NCI-H1105 treated with DMSO at 0.1 percent for 48 hours (cell line): Measurements from ENCODE around the gene ATL3.
"Not testable (repeated sequence)": the region's sequence is repeated elsewhere in the genome, so short reads cannot be mapped to it uniquely, and the experiment has no call there.

Experiments
- DNase-seq: peaks from one replicate; lab custom pipeline; 2025; lab: John Stamatoyannopoulos, UW

The ATL3 gene

DNA sequence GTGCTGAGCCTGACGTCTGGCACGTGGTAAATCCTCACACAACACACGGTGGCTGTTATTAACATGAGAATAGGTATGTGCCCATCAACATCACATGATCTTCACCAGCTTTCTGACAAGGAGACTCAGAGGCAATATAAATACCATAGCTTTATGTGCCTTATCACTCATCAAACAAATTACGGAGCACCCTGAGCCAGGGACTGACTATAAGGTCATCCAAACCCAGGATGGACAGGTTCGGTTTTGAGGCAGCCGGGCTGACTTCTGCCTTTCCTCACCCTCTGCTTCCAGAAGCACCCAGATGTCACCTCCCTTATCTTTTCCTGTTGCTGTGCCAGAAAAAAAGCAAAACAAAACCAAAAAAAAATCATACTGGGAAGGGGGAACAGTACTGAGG is 51.2 kb downstream of the ATL3 start:
- no peak for DNase-seq

DNA sequence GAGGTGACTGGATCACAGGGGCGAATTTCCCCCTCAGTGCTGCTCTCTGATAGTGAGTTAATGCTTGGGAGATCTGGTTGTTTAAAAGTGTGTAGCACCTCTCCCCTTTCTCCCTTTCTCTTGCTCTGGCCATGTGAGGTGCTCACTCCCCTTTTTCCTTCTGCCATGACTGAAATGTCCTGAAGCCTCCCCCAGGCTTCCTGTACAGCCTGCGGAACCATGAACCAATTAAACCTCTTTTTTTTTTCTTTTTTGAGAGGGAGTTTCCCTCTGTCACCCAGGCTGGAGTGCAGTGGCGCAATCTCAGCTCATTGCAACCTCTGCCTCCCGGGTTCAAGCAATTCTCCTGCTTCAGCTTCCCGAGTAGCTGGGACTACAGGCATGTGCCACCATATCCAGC is 53.5 kb downstream of the ATL3 start:
- not testable (repeated sequence) for DNase-seq

DNA sequence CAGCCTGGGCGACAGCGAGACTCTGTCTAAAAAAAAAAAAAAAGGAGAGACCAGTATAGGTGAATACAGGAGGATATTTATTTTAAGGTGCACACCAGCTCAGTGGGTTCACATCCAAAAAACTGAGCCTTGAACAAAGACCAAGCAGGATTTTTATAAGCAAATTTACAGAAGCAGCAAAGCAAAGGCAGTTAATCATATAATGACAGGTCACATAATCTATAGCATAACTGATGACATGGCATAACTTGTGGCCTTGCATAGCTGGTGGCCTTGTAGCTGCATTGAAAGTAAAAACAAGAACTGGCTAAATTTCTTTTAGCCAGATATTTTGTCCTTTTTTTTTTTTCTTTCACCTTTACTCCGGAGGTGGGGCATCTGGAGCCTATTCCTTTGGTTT is 54.2 kb downstream of the ATL3 start:
- no peak for DNase-seq

DNA sequence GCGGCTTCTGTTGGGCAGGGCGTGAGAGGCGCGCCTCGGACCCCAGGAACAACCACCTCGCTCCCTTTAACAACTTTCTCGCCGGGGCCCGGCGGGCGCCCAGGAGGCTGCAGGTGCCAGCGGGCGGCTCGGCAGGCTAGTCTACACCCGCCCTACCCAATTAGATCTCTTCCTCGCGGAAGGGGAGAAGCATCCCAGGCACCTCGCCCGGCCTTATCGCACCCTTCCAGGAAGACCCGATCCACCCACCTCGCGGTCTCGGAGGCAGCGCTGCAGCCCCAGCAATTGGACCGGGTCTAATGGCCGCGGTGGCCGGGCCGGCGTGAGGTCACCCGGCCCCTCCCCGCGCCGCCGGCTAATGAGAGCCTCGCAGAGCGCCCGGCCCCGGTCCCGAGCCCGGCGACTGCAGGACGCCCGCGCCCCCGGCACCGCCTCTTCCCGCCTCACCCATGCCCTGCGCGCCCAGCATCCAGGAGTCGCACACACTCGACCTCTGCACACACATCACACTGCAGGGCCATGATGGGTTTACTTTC is 57.0 kb downstream of the ATL3 start, which contains the start of gene PLAAT3:
Gene PLAAT3, minus strand, starts transcription at position 298 of the 536 bp plus-strand sequence. CDS start 419 bp downstream, outside the sequence.
- DNase-seq, result peak; percentile 62

DNA sequence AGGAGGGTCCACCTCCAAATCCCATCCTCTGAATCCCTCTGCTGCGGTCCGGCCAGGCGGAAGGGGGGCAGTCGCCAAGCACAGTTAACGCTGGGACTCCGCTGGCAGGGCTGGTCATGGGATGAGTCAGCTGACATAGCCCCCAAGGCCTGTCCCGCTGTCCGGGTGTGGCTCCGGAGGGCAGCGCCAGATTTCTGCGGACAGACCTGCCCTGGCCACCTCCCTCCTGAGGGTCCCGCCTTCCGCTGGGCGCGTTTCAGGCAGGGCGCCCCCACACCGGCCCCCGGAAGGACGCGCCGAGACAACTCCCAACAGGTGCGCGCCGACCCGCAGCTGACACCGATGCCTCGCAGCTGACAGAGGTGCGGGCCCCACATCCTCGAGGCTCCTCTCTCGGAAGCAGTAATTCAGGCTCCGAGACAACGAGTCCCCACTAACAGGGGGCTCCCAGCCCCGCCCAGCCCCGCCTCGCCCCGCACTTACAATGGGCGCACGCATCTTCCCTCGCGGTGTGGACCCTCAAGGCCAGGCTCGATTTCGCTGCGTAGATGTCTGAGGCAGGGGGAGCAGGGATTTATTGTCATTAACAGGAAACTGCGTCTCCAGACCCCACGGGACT is 57.5 kb downstream of the ATL3 start:
- DNase-seq, result peak; percentile 17

DNA sequence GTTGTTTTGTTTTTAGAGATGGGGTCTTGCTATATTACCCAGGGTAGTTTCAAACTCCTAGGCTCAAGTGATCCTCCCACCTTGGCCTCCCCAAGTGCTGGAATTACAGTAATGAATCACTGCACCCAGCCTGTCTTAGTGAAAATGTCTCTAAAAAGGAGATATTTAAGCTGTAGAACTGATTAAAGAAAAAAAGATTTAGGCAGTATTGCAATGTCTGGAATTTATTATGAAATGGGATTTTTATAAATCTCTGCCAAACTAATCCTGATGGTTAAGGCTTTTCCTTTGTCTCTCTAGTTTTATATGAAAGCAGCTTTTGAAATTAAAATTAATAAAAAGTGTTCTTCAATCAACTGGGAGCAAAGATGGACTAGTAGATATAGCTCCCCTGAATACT is 59.0 kb downstream of the ATL3 start:
- DNase-seq, result no peak

DNA sequence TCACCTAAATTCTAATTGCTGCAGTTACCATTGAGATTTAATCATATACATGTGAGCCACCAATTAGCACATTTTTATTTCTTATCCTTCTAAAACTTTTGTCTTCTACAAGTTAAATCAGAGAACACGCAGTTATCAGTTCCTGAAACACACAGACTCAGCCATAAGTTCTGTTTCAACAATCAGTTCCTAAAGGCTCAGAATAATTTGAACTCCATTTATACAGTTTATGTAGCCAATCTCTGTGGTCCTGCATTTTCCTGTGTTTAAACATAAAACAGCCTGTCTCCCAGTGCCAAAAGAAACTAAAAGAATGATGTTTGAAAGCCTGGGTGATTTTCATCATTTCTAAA is 59.8 kb downstream of the ATL3 start:
- DNase-seq, result no peak

DNA sequence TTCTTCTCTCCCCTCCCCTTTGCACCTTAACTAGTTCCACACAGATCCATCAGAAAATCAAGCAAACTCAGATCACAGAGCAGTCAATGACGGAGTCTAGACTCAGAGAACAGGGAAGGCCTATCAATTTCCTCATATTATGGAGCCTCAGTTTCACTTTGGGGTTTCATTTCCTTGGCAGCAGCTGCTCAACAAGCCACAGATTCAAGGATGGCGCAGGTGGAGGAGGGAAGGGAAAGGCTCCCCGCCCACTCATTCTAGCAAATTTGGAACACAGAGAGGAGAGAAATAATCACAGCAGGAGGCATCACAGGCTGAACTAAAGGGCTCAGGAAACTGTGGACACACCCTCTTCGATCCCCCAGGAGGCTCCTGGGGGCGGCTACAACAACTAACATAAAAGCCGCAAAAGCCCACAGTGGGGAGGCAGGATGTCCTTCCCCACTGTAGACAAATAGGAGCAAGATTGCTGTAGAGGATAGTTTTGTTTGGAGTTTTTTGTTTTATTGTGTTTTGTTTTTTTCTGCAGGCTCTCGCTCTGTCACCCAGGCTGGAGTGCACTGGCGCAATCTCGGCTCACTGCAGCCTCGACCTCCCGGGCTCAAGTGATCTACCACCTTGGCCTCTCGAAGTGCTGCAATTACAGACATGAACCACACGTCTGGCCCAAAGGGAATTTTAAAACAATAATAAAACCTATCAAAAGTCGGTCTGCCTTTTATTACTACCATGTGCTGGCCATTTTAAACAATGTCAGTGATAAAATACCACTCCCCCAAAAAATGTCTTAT is 60.4 kb downstream of the ATL3 start:
- DNase-seq, result no peak

DNA sequence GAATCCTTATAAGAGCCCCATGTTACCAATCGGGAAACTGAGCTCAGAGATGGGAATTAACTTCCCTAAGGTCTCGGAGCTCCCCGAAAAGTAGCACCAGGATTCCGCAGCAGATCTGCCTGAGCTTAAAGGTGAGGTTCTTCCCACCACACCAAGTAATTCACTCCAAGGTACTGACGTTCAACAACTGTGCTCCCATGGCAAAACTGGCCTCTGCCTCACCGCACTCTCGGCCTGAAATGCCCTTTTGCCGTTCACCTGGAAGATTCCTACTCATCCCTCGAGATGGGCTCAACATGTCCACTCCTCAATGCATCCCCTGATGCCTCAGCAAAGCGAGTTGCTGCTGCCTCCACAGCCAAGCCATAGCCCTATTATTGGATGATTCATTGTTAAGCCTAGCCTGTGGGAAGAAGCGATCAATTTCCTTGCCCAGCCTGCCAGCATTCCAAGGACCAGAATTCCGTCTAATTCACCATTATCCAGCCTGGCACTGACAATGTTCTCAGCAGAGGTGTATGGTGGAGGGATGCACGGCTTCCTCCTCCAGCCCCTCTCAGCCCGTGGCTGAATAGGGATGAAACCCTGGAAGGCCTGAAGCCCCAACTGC is 61.1 kb downstream of the ATL3 start:
- no peak for DNase-seq

DNA sequence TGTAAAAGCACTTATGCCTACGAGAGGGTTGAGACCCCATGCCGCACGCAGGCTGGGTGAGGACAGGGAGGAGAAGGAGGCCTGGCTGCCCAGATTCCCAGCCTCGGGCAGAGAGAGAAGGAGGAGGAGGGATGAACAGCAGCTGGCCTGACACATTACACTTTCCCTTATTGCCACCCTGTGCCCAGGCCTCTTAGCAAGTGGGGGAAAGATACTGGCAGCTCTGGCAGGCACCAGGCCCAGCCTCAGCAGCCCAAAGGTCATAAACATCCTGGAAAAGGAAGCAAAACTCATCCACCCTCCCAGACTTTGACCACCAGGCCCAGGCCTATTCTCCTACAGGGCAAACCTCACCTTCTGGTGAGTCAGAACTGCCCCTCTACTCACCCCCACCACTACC is 61.6 kb downstream of the ATL3 start:
- no peak for DNase-seq

DNA sequence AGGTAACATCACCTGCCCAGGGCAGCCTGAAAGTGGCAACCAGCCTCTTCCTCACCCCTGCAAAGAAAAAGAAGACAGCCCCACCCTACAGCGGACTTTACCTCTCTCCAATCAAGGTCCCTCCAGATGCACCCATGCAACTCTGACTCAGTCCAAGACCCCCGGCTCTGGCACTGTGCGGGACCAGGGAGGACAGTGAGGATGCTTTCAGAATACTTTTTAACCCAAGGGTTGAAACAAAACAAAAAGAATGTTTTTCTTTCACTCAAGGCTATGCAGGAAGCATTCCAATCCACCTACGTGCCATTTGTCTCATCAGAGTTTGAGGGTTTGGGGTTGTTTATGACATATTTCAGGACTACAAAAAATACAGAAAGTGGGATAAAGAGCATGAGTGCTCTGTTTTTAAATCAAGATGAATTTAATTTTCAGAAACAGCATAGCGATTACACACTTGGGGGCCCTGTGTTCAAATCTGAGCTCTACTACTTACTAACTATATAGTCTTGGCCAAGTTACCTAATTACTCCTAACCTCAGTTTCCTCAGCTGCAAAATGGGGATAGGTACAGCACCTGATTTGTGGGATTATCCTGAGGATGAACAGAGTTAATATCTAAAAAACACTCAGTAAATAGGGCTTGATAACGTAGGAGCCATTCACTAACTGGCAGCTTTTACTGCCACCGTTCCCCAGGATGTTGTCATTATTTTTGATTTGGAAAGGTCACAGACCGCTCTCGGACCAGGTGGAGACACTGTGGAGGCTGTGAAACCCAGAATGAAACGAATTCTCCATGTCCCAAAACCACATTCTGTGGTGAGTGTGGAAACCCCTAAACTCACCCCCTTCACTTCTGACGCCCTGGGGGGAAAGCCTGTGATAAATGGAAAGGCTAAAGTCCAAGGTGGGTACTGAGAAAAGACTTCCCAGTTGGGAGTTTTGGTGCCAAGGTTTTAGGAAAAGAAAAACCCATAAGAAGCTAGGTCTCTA is 62.5 kb downstream of the ATL3 start:
- DNase-seq, result no peak

DNA sequence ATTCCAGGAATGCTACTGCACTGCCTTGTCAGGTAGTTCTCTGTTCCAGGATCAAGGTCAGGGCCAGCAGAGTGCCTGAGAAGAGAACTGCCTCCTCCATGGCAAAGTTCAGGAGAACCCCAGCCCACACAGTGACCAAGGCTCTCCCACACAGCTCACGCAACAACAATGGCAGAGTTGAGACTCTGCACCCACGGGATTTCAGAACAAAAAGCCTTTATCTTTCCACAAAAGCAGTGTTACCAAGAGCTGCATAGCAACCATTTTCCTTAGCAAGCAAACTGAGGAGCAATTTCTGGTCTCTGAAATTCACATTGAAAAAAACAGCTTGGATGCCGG is 68.0 kb downstream of the ATL3 start:
- DNase-seq, result no peak

DNA sequence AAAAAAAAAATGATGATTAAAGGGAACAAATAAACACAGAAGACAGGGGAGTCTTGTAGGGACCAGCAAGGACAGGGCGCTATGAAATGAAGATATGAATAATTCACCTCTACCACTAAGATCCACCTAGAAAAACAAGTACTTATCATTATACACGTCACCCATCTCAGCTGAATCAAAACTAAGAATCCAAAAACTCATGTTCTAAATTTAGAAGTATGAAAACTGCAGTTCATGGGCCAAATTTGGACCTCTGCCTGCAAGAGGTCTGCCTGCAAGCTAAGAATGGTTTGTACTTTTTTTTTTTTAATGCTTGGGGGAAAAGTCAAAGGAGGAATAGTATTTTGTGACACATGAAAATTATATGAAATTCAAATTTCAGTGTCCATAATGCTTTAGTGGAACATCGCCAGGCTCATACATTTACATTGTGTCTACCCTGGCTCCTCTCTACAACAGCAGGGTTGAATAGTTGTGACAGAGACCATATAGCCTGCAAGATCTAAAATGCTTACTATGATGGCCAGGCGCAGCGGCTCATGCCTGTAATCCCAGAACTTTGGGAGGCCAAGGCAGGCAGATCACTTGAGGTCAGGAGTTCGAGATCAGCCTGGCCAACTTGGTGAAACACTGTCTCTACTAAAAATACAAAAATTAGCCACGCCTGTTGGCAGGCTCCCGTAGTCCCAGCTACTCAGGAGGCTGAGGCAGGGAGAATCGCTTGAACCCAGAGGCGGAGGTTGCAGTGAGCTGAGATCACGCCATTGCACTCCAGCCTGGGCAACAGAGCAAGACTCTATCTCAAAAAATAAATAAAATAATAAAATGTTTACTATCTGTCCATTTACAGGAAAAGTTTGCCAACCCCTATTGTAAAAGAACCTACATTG is 68.6 kb downstream of the ATL3 start:
- DNase-seq, result not testable (repeated sequence)

DNA sequence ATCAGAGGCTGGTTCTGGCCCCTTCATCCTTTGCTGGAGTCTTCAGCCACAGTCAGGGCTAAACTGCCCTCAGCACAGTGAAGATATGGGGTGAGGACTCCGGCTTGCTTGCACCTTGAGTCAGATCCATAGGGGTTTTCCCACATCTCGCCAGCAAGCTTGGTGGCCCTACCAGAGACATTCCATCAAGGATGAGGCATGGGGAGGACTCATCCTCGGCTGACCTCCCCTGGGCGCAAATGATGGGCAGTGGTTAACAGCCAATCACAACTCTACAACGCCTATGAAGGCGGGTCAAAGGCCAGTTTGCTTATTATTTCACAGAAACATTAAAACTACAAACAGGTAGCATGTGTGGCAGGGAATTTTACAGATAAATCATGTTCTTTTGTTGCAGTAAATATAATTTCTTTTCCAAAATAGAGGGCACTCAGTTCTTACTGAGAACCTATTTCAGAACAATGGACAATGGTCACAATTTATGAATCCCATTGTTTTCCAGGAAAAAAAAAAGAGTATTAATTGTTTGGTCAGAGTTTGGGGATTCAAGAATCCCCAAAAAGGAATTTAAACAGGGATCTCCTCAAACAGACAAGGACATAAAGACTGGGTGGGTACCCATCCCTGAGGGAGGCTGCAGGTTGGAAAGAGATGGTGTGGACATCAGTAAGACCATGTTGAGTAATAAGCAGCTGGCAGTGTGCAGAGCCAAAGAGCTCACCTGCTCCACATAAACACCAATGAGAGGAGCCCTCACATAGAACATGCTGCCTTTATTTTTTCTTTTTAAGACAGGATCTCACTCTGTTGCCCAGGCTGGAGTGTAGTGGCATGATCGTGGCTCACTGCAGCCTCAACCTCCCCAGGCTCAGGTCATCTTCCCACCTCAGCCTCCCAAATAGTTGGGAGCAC is 71.7 kb downstream of the ATL3 start:
- DNase-seq, result no peak

DNA sequence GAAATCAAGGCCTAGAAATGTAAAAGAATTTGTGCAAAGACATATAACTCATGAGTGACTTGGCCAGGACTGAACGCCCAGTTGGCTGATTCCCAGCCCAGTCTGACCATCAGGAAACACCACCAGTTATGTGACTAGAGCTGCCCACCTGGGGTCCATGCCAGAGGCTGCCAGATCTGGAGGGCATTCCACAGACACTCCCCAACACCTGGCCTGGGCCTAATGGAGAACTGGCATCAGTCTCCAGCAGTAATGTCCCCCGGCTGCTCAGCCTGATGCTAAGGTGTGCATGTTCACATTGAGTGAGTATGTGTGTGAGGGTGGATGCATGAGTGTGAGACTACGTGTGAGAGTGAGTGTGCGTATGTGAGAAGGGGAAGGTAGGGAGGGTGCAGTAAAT is 72.6 kb downstream of the ATL3 start:
- no peak for DNase-seq

DNA sequence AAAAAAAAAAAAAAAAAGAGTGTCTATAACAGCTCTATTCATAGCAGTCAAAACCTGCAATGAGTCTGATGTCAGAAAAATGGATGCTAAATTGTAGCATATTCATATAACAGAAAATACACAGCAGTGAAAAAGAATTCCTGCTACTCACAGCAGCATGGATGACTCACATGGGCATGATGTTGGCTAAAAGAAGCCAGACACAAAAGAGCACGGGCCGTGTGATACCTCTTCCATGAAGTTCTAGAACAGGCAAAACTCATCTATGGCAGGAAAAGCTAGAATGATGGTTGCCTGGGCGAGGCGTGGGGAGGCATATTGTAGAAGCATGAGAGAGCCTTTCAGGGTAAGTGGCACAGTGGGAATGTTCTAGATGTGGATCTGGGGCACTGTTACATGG is 75.9 kb downstream of the ATL3 start:
- DNase-seq, result no peak

DNA sequence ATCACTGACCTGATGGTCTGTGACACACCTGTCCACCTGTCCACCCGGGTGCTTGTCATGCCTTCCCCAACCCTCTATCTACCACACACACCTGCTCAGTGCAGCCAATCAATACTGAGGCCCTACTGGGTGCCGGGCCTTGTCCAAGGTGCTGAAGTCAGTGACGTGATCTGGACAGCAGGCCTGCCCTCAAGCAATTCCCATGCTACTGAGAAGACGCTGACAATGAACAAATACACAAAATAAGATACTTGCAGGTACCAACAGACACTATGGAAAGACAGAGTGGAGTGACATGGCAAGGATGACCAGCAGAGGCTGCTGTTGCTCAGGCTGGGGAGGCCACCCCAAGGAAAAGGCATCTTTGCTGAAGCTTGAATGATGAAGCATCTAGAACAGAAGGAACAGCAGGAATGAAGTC is 78.2 kb downstream of the ATL3 start:
- DNase-seq, result peak; percentile 5

DNA sequence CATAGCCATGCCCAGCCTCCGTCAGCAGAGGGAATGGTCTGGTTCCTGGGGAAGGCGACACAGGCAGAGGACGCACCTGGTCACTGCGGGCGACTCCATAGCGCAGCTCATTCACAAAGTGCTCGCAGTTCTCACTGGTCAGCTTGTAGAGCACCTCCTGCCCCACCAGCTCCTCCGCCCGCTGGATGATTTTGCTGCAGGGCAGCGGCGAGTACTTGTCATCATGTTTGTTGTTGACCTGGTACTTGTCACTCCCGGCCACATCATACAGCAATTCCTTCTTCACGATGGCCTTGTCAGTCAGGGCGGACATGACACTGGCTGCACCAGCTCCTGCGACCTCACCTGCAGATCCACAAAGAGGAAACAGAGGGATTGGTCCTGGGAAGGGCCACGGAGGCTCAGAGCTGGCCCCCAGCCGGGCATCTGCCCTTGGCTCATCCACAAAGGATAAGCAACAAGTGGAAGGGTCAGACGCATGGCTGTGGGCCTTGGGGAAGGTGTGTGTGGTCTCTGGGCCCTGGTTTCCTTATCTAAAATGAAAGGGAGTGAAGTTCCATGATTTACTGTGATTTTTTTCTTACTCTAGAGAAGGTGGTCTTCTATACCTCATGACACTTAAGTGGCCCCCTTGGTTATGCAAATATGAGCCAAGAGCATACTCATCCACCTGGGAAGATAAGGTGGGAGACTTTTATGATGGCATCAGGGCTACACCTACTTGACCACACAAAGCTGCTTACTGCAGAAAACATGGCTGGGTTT is 81.0 kb downstream of the ATL3 start:
- DNase-seq, result no peak

DNA sequence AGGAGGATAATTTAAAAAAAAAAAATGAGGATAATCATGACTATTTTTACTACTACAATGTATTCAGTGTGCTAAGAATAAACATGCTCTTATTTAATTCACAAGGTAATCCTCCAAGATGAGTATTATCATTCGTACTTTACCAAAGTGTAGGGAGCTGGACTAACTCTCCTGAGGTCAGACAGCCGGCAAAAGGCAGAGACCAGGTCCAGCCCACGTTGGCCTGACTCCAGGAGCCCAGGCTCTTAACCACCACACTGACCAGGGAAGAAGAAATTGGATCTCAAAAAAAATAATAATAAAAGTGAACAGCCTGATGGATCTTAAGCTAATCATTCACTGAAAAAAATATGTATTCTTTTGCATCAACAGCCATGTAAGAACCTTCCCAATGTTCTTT is 82.2 kb downstream of the ATL3 start:
- DNase-seq, result no peak
